ENCODE results near the gene GPR139.

The GPR139 gene

GRCh38 chr16:20051611-20052010, 22.1 kb downstream of the GPR139 start:
- no peak for DNase-seq

- no peak for DNase-seq
Measured at GRCh38 chr16:20051147-20051546, 22.5 kb downstream of the GPR139 start.

GRCh38 chr16:20049831-20050230, 23.9 kb downstream of the GPR139 start:
- no peak for DNase-seq

GRCh38 chr16:20045886-20046285, 27.8 kb downstream of the GPR139 start:
- no peak for DNase-seq

GRCh38 chr16:20042848-20043247, 30.8 kb downstream of the GPR139 start:
- DNase-seq = no peak

- no peak for DNase-seq
Measured at GRCh38 chr16:20041924-20042596, 31.6 kb downstream of the GPR139 start.

- DNase-seq = no peak
Measured at GRCh38 chr16:20040011-20040410, 33.7 kb downstream of the GPR139 start.

GRCh38 chr16:20029611-20030010, 44.1 kb downstream of the GPR139 start:
- DNase-seq = no peak

- DNase-seq = no peak
Measured at GRCh38 chr16:20026361-20027072, 47.2 kb downstream of the GPR139 start.

- peak; percentile 4 for DNase-seq
Measured at GRCh38 chr16:20023190-20023589, 50.5 kb downstream of the GPR139 start.

- DNase-seq = no peak
Measured at GRCh38 chr16:20020976-20021375, 52.7 kb downstream of the GPR139 start.

- DNase-seq = no peak
Measured at GRCh38 chr16:20020083-20020482, 53.6 kb downstream of the GPR139 start.

- DNase-seq = no peak
Measured at GRCh38 chr16:20016234-20016633, 57.5 kb downstream of the GPR139 start.

GRCh38 chr16:20004931-20005330, 68.8 kb downstream of the GPR139 start:
- no peak for DNase-seq

- no peak for DNase-seq
Measured at GRCh38 chr16:20002936-20003335, 70.8 kb downstream of the GPR139 start.

- no peak for DNase-seq
Measured at GRCh38 chr16:20001856-20002707, 71.6 kb downstream of the GPR139 start.

- DNase-seq = no peak
Measured at GRCh38 chr16:19997734-19998133, 76.0 kb downstream of the GPR139 start.

GRCh38 chr16:19997264-19997663, 76.4 kb downstream of the GPR139 start:
- no peak for DNase-seq

GRCh38 chr16:19994466-19995170, 79.1 kb downstream of the GPR139 start:
- DNase-seq = no peak

- DNase-seq = no peak
Measured at GRCh38 chr16:19991614-19992013, 82.1 kb downstream of the GPR139 start.

GRCh38 chr16:19984135-19984534, 89.6 kb downstream of the GPR139 start:
- no peak for DNase-seq
